ELF-1 (cell line): ENCODE data around the gene SHD.

Source experiments
- DNase-seq: peaks from one replicate; pipeline ENCODE4 v3.0.0-alpha.2; 2016; ENCODE audit warnings: low read depth, low spot score

Gene SHD

GRCh38 chr19:4298810-4299550 is 19.9 kb downstream of the SHD start:
- DNase-seq = no peak

DNA sequence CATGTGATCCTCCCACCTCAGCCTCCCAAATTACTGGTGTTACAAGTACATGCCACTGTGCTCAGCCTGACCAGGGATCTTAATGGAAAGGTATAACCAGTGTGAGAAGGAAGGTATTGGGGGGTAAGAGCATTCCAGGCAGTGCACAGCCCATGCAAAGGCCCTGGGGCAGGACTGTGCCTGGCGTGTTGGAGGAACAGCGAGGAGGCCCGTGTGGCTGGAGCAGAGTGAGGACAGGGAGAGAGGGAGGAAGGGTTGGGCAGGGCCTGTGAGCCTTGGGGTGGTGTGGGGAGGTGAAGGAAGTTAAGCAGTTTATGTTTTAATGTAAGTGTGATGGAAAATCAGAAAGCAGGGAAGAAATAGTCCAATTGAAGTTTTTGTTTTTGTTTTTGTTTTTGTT is 21.5 kb downstream of the SHD start:
- DNase-seq = no peak

GRCh38 chr19:4301590-4302242 is 22.6 kb downstream of the SHD start:
- peak; percentile 71 for DNase-seq

DNA sequence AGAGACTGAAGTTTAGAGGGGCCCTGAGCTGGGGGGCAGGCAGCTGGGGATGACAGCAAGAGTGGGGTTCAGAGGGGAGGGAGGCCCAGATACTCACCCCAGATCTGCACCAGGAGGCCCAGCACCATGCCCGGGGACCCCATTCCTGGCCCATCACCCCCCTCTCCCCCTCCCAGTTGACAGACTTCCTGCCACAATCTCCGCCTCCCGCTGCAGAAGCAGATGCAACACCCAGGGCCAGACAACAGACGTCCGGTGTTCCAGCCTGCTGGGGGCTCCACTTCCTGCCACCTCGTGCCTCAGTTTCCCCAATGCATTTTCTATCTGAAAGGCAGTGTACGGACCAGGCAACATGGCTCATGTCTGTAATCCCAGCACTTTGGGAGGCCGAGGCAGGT is 23.2 kb downstream of the SHD start, which contains the start of gene TMIGD2:
Gene TMIGD2, minus strand, starts transcription at position 147 of the 398 bp plus-strand sequence. Its CDS starts 4 bp downstream, at position 143.
- no peak for DNase-seq

DNA sequence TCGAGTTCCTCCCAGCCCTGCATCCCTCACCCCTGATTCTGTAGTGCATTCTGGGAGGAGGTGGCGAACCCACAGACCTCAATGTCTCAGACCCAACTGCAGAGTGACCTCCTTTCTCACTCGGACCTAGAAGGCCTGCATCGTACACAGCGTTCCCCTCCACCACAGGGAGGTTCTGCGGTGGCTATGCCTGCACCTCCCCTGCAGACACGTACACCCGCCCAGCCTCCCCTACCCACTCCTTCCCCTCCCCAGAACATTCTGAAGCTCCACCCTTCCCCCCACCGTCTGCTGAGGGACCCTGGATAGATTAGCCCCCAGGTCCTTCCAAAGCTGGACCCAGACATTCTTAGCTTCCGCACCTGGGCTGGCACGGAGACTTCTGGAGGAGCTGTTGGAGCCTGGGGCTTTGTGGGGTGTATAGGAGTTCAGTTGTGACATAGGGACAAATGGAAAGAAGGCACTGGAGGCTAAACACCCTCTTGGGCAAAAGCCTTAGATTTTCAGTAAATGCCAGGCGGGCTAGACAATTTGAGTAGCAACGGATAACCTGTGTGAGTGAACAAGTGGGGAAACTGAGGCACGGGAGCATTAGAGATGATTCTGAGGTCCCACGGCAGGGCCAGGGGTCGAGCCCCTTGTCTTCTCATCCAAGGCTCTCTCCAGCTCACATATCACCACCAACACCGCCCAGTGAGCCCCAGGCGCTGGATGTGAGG is 24.9 kb downstream of the SHD start:
- DNase-seq = no peak

DNA sequence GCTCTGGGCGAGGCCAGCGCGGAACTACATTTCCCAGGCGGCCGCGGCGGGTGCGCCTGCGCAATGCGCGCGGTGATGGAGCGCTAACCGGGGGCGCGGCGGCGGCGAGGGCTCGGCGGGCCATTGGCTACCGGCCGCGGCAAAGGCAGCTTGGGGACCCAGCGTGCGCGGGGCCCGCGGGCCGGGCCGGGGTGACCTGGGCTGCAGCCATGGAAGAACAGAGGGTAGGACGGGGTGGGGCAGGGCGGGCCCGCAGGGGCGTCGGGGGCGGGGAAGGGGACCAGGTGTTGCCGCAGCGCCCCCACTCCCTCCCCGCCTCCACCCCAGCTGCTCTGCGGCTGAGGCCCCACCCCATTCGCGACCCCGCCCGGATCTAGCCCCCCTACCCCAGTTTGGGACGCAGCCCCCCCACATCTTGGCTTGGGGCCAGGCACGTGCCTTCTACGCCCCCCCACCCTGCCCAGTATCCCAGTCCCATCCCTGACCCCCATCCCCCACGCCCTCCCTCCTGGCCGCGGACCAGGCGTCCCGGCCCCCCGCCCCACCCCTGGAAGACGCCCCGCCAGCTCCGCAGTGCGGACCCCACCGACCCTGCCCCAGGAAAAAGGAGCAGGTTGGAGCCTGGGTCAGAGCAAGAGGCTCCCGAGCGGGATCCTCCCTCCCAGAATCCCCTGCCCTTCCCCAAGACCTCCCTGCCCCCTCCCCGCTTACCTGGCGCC is 25.6 kb downstream of the SHD start, which contains the start of gene FSD1:
Gene FSD1, plus strand, starts transcription at position 61 of the 719 bp plus-strand sequence. Its CDS starts 149 bp downstream, at position 210.
- DNase-seq = peak; percentile 82

DNA sequence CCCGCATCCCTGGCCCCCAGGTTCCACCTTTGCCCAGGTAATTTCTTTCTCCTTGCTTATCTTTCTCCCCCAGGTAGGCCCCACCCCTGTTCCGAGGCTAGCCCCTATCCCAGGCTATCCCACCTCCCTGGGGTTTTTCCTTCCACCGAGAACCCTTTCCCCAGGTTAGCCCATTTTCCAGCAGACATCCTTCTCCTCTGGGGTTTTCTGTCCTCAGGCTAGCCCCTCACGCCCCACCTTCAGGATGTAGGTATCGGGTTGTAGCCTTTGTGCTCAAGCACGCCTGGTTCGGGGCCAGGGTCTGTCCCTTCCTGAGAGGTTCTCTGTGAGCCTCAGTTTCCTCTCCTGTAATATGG is 26.2 kb downstream of the SHD start:
- DNase-seq = no peak

DNA sequence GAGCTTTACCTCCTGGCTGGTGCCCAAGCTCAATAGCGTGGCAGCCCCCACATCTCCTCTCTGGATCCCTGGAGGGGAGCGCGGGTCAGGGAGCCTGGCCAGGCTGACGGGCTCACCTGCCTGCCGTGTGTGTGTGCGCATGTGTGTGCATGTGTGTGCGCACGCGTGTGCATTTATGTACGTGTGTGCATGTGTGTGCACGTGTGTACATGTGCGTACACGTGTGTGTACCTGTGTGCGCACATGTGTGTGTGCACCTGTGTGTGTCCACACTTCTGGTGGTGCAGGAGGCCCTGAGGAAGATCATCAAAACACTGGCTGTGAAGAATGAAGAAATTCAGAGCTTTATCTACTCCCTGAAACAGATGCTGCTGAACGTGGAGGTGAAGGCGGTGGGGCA is 26.6 kb downstream of the SHD start:
- DNase-seq = no peak

- DNase-seq = peak; percentile 80
Observed at GRCh38 chr19:4310247-4311121, 31.4 kb downstream of the SHD start.

- no peak for DNase-seq
Observed at GRCh38 chr19:4313847-4314490, 34.9 kb downstream of the SHD start.

DNA sequence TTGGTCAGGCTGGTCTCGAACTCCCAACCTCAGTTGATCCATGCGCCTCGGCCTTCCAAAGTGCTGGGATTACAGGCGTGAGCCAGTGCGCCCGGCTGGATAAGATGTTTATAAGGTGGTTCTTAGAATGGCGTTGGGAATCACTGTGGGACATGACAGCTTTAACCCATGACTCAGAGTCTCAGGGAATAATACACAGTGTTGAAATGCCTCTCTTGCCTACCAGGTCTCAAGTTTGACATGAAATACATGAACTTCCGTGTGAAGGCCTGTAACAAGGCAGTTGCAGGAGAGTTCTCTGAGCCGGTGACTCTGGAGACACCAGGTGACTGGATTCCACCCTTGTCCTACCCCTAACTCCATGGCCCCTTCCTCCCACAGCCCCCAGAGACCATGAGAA is 37.9 kb downstream of the SHD start:
- DNase-seq = no peak

DNA sequence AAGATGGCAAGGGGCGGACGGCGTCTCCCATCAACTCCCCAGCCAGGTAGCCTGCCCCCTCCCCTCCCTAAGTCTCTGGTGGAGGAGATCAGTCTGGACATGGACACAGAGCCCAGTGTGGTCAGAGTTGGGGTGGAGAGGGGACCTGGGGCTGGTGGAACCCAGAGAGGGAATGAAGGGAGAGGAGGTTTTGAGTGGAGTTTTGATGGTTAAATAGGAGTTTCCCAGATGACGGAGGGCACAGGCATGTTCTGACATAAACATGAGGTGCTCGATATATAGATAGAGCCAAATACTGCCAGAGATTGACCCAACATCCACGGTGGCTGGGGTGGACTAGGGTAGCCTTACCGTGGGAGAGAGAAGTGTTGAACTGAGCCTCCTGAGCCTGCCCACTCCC is 39.4 kb downstream of the SHD start:
- no peak for DNase-seq

DNA sequence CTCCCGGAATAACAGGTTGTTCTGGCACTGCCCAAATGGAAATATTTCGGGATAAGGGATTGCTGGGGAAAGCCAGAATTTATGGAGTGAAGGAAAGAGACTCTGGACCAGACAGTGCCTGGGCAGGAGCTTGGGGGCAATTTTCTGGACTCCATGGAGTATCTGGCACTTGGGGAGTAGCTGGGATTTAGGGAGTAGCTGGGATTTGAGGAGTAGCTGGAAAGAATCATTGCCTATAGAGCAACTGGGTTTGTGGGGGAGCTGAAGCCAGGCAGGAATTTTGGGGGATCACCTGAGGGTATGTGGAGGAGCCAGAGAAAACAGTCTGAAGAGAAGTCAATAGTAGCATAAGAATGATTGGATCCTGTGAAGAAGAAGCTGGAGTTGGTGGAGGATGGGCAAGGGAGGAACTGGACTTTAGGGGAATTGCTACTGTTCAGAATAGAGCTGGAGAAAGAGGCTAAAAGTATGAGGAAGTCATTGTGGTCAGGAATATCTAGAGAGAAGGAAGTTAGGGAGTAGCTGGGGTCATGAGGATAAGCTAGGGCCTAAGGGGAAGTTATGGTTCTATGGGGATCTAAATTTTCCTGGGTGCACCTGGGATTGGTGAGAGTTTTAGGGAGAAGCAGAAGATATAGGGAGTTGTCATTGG is 40.1 kb downstream of the SHD start:
- DNase-seq = no peak

- DNase-seq = no peak
Observed at GRCh38 chr19:4320419-4320818, 41.4 kb downstream of the SHD start.

DNA sequence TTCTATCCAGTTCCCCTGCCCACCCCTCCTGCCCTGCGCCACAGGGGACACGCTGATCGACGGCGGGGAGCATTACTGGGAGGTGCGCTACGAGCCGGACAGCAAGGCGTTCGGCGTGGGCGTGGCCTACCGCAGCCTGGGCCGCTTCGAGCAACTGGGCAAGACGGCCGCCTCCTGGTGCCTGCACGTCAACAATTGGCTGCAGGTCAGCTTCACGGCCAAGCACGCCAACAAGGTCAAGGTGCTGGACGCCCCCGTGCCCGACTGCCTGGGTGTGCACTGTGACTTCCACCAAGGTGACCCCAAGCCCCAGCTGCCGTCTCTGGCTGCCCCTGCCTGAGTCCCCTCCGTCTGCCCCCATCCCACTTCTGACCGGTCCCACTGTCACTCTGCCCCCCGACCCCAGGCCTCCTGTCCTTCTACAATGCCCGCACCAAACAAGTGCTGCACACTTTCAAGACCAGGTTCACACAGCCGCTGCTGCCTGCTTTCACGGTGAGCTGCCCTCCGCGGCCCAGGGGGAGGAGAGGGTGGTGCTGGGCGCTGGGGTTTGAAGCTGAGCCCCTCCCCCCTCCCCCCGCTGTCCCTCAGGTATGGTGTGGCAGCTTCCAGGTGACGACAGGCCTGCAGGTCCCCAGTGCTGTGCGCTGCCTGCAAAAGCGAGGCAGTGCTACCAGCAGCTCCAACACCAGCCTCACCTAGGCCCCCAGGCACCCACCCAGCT is 44.0 kb downstream of the SHD start:
- DNase-seq = peak; percentile 64

GRCh38 chr19:4323692-4324091 is 44.6 kb downstream of the SHD start:
- no peak for DNase-seq

DNA sequence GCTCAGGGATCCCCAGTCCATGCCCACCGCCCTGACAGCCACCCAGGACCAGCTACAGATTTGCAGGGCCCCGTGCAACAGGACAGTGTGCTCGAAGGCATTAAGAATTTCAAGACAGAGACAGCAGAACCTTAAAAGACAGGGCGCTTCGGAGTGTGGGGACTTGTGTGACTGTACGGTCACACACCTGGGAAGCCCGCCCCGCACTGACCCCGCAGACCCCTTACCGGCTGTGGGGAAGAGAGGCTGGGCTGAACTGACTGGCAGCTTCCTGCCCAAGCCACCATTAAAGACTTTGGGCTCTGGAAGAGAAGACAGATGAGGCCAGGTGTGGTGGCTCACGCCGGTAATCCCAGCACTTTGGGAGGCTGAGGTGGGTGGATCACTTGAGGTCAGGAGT is 45.2 kb downstream of the SHD start:
- no peak for DNase-seq

DNA sequence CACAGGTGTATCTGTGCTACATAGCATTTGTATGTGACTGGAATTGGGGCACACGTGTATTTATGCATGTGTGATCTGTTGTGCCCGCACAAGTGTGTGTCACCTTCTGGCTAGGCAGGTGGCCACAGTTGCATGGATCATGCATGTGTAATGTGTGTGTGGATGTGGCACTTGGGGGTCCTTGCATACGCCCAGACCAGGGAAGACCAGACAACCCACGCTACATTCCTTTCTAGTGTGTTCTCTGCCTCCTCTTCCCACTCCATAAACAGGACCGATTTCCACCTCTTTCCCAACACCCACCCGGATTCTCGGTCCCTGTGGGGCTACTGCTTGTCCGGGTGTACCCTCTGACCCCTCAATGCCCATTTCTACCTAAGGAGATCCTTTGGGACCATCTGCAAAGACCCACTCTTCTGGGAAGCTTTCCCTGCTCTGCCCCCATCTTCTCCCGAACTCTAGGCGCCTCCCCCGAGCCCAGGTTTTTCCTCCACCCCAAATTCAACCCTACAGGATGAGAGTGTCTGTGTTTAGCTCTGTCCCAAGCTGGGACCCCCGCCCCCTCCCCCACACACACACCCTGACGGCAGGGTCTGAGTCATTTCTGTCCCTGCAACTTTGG is 47.3 kb downstream of the SHD start:
- no peak for DNase-seq

DNA sequence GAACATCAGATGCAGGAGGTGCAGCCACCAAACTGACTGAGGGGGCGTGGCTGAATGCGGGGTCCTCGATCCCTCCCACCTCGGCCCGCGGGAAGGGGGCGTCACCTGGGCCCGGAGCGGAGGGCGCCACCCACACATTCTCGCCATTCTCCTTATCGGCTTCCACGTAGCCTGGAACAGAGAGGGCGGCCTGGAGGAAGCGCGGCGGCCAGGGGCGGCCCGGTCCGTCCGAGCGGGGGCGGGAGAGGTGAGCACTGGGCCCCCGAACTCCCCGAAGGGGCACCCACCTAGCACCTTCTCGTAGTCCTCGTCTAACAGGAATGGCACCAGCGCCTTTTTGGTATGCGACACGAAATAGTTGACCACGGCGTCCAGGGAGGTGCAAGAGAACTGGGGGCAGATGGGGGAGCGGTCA is 47.8 kb downstream of the SHD start:
- peak; percentile 72 for DNase-seq
